Stomach smooth muscle (tissue), 2 donors: ENCODE results near the gene SCFD2.

Experiments used
- H3K27ac ChIP-seq: one replicate; pipeline ENCODE4 v1.7.0; 2013; ENCODE audit warnings: mild to moderate bottlenecking, low read length, inconsistent platforms
- H3K27me3 ChIP-seq, 2 donors: one replicate each; pipeline ENCODE4 v1.7.0; 2013; ENCODE audit warnings: low read length in 2 of 2; ENCODE audit not compliant: insufficient read depth in 2 of 2, control insufficient read depth in 1 of 2
- H3K36me3 ChIP-seq, 2 donors: one replicate each; pipeline ENCODE4 v1.7.0; 2013; ENCODE audit warnings: low read length in 2 of 2; ENCODE audit not compliant: control insufficient read depth in 2 of 2, insufficient read depth in 2 of 2
- H3K4me1 ChIP-seq: one replicate; pipeline ENCODE4 v1.7.0; 2013; ENCODE audit warnings: low read length; ENCODE audit not compliant: control insufficient read depth, insufficient read depth
- H3K4me3 ChIP-seq, 2 donors: one replicate each; pipeline ENCODE4 v1.7.0; 2013; ENCODE audit warnings: low read length in 2 of 2
- H3K9ac ChIP-seq, 2 donors: one replicate each; pipeline ENCODE4 v1.7.0; 2013; ENCODE audit warnings: low read length in 2 of 2, mild to moderate bottlenecking in 1 of 2
- H3K9me3 ChIP-seq, 2 donors: one replicate each; pipeline ENCODE4 v1.7.0; 2013; ENCODE audit warnings: low read length in 2 of 2; ENCODE audit not compliant: control insufficient read depth in 2 of 2
- donor health status: healthy.
- donor health status: Pancreatic carcinoma.

SCFD2 gene

GRCh38 chr4:53103481-53103880 lies 262.4 kb downstream of the SCFD2 start:
- H3K9ac ChIP-seq, result no peak overlapping the region
- no peaks in the 10 kb centered on the region for H3K9me3 ChIP-seq
- H3K27ac ChIP-seq, result no peak overlapping the region
- H3K4me1 ChIP-seq, result no peaks in the 10 kb centered on the region
- H3K36me3 ChIP-seq, result no peaks in the 10 kb centered on the region
- H3K27me3 ChIP-seq, result no peaks in the 10 kb centered on the region
- H3K4me3 ChIP-seq, result no peak overlapping the region

- H3K36me3 ChIP-seq, result no peaks in the 10 kb centered on the region
- no peak overlapping the region for H3K27ac ChIP-seq
- no peaks in the 10 kb centered on the region for H3K4me1 ChIP-seq
- H3K4me3 ChIP-seq, result no peak overlapping the region
- no peaks in the 10 kb centered on the region for H3K27me3 ChIP-seq
- no peak overlapping the region for H3K9ac ChIP-seq
- no peaks in the 10 kb centered on the region for H3K9me3 ChIP-seq
Measured at GRCh38 chr4:53101191-53101581, 264.7 kb downstream of the SCFD2 start.

GRCh38 chr4:53100501-53101190 lies 265.2 kb downstream of the SCFD2 start:
- Histone ChIP-seq H3K36me3 (no peaks in the 10 kb centered on the region), H3K9me3 (no peaks in the 10 kb centered on the region), H3K27ac (no peak overlapping the region), H3K4me3 (no peak overlapping the region), H3K4me1 (no peaks in the 10 kb centered on the region), H3K27me3 (no peaks in the 10 kb centered on the region), H3K9ac (no peak overlapping the region)

GRCh38 chr4:53098681-53099121 lies 267.2 kb downstream of the SCFD2 start:
- H3K9me3 ChIP-seq, result peaks cover 0 to 3% of the 10 kb centered on the region in 2 donors
- no peak overlapping the region for H3K9ac ChIP-seq

GRCh38 chr4:53094040-53094439 lies 271.8 kb downstream of the SCFD2 start:
- H3K9ac ChIP-seq, result no peak overlapping the region

More at GRCh38 chr4:53098681-53099121, 267.2 kb downstream of the SCFD2 start:
- no peak overlapping the region for H3K27ac ChIP-seq
- H3K36me3 ChIP-seq, result no peaks in the 10 kb centered on the region
- H3K4me1 ChIP-seq, result no peaks in the 10 kb centered on the region
- H3K27me3 ChIP-seq, result no peaks in the 10 kb centered on the region
- H3K4me3 ChIP-seq, result no peak overlapping the region

GRCh38 chr4:53089936-53090729 lies 275.7 kb downstream of the SCFD2 start:
- H3K27ac ChIP-seq, result no peak overlapping the region
- H3K9ac ChIP-seq, result no peak overlapping the region
- H3K9me3 ChIP-seq, result peaks cover 2 to 3% of the 10 kb centered on the region in 2 donors
- H3K27me3 ChIP-seq, result no peaks in the 10 kb centered on the region
- no peaks in the 10 kb centered on the region for H3K36me3 ChIP-seq
- no peaks in the 10 kb centered on the region for H3K4me1 ChIP-seq
- no peak overlapping the region for H3K4me3 ChIP-seq

More at GRCh38 chr4:53094040-53094439, 271.8 kb downstream of the SCFD2 start:
- Histone ChIP-seq H3K27me3 (no peaks in the 10 kb centered on the region), H3K36me3 (no peaks in the 10 kb centered on the region), H3K4me1 (no peaks in the 10 kb centered on the region), H3K4me3 (no peak overlapping the region), H3K27ac (no peak overlapping the region), H3K9me3 (peaks cover 0 to 3% of the 10 kb centered on the region in 2 donors)

- H3K9ac ChIP-seq, result no peak overlapping the region
- H3K36me3 ChIP-seq, result no peaks in the 10 kb centered on the region
- peaks cover 0 to 2% of the 10 kb centered on the region in 2 donors for H3K9me3 ChIP-seq
- no peaks in the 10 kb centered on the region for H3K4me1 ChIP-seq
- H3K27ac ChIP-seq, result no peak overlapping the region
- H3K27me3 ChIP-seq, result no peaks in the 10 kb centered on the region
- H3K4me3 ChIP-seq, result no peak overlapping the region
Measured at GRCh38 chr4:53088152-53088551, 277.7 kb downstream of the SCFD2 start.

GRCh38 chr4:53076374-53076958 lies 289.4 kb downstream of the SCFD2 start:
- Histone ChIP-seq H3K9ac (no peak overlapping the region), H3K4me1 (no peaks in the 10 kb centered on the region), H3K9me3 (no peaks in the 10 kb centered on the region), H3K4me3 (no peak overlapping the region), H3K27ac (no peak overlapping the region), H3K27me3 (no peaks in the 10 kb centered on the region), H3K36me3 (no peaks in the 10 kb centered on the region)

GRCh38 chr4:53075162-53075785 lies 290.6 kb downstream of the SCFD2 start:
- H3K9ac ChIP-seq, result no peak overlapping the region
- no peaks in the 10 kb centered on the region for H3K9me3 ChIP-seq
- H3K27ac ChIP-seq, result no peak overlapping the region
- H3K27me3 ChIP-seq, result no peaks in the 10 kb centered on the region
- no peaks in the 10 kb centered on the region for H3K4me1 ChIP-seq
- H3K4me3 ChIP-seq, result no peak overlapping the region
- no peaks in the 10 kb centered on the region for H3K36me3 ChIP-seq

GRCh38 chr4:53068755-53069330 lies 297.0 kb downstream of the SCFD2 start:
- H3K4me3 ChIP-seq, result no peak overlapping the region

More at GRCh38 chr4:53068755-53069330, 297.0 kb downstream of the SCFD2 start:
- Histone ChIP-seq H3K27me3 (no peaks in the 10 kb centered on the region), H3K4me1 (no peaks in the 10 kb centered on the region), H3K9me3 (no peaks in the 10 kb centered on the region), H3K27ac (no peak overlapping the region), H3K36me3 (no peaks in the 10 kb centered on the region), H3K9ac (no peak overlapping the region)
